T-helper 2 cell treated with Interferon-gamma antibody and Interleukin-4, amounts not matched to agents 100 ng/mL and 5 ng/mL, for 36 hours (primary cell): ENCODE data around the gene ZFP57. TPM values are rescaled to one million over a fixed set of nuclear protein-coding genes. Genes with fewer than 3 reads are reported as not detected.

Experiments
- intact Hi-C: fragments of 100-400 bp; cut with micrococcal nuclease; formaldehyde crosslinking; loops from one replicate; pipeline ENCODE4 v1.15.1; 2023
- total RNA-seq: library from RNA; stranded (reverse); gene quantifications from 2 replicates; pipeline ENCODE4 v1.2.3, GENCODE V29; 2022

The ZFP57 gene
- total RNA-seq, result 2.1 and 2.3 TPM in 2 replicates

DNA sequence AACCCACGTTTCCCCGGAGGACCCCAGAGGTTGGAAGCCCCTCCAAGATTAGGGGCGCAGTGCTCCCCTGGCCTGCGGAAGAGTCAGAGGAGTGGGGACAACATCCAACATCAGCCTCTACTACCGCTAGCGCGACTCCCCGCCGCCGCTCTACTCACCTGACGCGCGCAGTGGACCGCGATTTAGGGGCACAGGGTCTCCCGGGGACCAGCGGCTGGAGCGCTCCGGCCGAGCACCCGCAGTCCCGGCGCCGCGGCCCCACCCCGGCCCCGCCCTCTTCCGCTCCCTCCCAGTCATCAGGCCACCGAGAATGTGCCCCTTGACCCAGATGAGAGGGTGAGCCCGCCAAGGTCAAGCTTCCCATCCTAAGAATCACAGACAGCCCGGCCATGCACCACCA is at the start of gene ZFP57:
Gene ZFP57 (minus strand): TSS at position 249 of the 400 bp plus-strand sequence. CDS start 4,149 bp downstream, outside the sequence.
- intact Hi-C loops, result no loop called here

DNA sequence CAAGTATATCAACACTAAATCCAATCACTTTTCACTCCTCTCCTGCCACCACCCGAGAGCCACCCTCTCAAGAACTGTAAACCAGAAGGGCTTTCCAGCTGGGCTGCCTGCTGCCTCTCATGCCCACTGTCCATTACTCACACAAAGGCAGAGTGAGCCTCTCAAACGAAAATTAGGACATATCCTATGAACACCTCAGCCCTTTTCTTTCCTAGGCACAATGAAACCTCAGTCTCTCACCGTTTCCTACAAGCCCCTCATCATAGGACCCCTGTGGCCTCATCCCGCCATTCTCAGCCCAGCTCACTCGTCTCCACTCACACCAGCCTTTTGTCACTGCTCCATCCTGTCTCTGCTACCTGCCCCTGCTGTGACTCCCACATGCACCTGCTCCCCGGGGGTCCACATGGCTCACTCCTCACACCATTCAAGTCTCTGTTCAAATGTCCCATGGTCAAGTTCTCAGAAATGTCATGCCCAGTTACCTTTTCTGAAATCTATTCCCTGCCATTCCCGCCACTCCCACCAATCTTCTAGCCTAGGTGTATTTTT is 49.7 kb upstream of the ZFP57 start:
- intact Hi-C loops, result no loop called here

DNA sequence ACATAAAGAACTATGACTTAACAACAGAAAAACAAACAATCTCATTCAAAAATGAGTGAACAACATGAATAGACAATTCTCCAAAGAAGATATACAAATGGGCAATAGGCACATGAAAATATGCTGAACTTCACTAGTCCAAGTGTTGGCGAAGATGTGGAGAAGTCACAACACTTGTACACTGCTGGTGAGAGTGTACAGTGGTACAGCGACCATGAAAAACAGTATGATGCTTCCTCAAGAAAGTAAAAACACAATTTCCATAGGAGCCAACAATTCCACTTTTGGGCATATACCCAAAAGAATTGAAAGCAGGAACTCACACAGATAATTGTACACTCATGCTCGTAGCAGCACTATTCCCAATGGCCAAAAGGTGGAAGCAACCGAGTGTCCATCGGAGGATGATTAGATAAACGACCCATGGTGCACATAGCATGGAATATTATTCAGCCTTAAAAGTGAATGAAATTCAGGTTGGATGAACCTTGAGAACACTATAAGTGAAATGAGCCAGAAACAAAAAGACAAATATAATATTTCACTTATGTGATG is 48.9 kb upstream of the ZFP57 start:
- intact Hi-C loops, result no loop called here

DNA sequence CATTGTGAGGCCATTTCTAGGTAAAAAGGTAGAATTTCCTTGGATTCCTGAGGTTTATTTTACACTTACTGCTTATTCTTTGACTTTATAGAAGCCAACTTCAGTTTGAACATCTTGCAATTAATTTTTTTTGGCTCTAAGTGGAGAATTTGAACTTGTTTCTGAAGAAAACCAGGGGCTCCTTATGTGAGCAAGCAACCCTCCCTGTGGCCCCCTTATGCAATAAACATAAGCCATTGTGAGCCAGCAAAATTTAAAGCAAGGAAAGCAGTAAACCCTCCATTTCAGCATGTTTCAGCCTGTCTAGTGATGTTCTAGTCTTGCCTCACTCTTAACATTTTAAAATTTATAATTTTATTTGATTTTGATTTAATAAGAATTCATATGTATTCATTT is 47.9 kb upstream of the ZFP57 start:
- intact Hi-C loops, result no loop called here

DNA sequence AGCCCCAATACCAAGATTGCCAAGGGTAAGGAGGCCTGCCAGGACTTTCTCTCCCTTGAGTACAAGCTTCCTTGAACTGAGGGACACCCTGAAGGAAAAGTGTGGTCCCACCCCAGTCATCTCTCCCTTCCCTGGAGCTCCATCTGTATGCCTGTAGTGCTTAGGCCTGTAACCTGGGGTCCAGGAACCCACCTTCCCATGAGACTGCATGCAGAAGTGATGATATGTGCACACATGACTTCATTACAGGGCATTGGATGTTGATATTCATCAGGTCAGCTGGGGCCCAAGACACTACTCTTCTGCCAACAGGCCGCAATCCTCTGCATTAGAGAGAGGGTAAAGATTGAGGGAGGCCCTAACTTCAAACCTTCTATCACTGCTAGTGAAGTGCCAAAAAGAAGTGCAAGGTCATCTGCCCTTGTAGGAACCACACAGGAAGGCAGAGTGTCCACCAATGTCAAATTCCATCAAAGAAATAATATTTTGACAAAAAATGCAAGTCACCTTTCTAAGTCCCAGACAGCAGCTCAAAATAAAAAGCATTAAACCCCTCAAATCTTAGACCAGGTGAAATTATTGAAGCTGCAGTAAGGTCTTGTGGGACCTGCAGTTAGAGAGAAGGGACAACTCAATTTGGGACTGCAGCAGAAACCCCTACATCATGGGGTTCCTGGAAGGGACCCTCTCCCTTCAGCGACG is 47.4 kb upstream of the ZFP57 start:
- intact Hi-C loops, result no loop called here

DNA sequence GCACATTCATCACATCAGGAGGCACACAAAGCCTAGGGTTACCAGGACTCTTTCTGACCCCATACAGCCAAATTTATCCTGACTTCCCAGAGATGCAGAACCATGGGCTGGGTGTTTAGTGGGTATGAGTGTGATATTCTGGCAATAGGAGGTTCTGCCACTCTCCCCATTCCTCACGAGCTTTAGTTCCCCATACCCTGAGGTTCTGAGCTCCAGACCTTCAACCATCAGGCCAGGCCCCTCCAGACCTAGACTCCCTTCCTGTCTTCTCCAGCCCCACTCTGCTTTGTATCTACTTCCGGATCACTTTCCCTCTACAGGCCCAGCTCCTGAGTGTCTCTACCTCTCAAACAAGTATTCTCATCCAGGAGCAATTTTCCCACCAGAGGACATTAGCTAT is 46.7 kb upstream of the ZFP57 start:
- intact Hi-C loops, result no loop called here

DNA sequence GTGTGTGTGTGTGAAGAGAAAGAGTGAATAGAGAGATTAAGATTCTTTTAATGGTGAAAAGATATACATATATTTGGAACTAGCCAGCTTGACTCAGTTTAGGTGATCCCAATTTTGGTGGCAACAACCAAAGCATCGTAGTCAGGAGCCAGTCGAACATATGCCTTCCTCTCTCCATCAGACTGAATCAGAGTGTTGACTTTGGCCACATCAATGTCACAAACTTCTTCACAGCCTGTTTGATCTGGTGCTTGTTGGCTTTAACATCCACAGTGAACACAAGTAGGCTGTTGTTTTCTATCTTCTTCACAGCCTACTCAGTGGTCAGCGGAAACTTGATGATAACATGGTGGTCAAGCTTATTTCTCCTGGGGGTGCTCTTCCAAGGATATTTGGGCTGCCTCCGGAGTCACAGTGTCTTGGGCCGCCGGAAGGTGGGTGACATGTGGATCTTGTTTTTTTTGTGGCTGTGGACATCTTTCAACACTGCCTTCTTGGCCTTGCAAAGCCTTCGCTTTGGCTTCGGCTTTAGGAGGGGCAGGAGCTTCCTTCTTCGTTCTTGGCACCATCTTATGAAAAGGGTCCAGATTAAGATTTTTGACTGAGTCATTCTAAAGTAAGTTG is 45.7 kb upstream of the ZFP57 start:
- intact Hi-C loops, result no loop called here

DNA sequence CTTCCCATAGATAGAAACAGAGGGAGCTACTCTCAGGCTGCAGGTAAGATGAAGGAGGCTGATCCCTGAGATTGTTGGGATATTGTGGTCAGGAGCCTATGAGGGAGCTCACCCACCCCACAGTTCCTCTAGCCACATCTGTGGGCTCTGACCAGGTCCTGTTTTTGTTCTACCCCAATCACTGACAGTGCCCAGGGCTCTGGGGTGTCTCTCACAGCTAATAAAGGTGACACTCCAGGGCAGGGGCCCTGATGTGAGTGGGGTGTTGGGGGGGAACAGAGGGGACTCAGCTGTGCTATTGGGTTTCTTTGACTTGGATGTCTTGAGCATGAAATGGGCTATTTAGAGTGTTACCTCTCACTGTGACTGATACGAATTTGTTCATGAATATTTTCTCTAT is 45.0 kb upstream of the ZFP57 start:
- intact Hi-C loops, result no loop called here

DNA sequence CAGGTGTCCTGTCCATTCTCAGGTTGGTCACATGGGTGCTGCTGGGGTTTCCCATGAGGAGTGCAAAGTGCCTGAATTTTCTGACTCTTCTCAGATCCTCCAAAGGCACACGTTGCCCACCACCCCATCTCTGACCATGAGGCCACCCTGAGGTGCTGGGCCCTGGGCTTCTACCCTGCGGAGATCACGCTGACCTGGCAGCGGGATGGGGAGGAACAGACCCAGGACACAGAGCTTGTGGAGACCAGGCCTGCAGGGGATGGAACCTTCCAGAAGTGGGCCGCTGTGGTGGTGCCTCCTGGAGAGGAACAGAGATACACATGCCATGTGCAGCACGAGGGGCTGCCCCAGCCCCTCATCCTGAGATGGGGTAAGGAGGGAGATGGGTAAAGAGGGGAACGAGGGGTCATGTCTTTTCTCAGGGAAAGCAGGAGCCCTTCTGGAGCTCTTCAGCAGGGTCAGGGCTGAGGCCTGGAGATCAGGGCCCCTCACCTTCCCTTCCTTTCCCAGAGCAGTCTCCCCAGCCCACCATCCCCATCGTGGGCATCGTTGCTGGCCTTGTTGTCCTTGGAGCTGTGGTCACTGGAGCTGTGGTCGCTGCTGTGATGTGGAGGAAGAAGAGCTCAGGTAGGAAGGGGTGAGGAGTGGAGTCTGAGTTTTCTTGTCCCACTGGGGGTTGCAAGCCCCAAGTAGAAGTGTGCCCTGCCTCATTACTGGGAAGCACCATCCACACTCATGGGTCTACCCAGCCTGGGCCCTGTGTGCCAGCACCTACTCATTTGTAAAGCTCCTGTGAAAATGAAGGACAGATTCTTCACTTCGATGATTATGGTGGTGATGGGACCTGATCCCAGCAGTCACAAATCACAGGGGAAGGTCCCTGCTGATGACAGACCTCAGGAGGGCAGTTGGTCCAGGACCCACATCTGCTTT is 44.3 kb upstream of the ZFP57 start:
- intact Hi-C loops, result loop anchor here (5.0 kb wide), 2 partner anchors 73 to 217 kb away; partner anchors contain the start of gene HLA-A

DNA sequence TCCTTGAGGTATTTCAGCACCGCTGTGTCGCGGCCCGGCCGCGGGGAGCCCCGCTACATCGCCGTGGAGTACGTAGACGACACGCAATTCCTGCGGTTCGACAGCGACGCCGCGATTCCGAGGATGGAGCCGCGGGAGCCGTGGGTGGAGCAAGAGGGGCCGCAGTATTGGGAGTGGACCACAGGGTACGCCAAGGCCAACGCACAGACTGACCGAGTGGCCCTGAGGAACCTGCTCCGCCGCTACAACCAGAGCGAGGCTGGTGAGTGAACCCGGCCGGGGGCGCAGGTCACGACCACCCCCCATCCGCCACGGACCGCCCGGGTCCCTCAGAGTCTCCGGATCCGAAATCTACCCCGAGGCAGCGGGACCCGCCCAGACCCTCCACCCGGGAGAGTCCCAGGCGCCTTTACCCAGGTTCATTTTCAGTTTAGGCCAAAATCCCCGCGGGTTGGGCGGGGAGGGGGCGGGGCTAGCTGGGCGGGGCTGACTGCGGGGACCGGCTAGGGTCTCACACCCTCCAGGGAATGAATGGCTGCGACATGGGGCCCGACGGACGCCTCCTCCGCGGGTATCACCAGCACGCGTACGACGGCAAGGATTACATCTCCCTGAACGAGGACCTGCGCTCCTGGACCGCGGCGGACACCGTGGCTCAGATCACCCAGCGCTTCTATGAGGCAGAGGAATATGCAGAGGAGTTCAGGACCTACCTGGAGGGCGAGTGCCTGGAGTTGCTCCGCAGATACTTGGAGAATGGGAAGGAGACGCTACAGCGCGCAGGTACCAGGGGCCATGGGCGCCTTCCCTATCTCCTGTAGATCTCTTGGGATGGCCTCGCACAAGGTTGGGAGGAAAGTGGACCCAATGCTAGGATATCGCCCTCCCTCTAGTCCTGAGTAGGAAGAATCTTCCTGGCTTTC is 43.0 kb upstream of the ZFP57 start:
- intact Hi-C loops, result loop anchor here (5.0 kb wide), 2 partner anchors 72 to 218 kb away; partner anchors contain the start of gene HLA-A

DNA sequence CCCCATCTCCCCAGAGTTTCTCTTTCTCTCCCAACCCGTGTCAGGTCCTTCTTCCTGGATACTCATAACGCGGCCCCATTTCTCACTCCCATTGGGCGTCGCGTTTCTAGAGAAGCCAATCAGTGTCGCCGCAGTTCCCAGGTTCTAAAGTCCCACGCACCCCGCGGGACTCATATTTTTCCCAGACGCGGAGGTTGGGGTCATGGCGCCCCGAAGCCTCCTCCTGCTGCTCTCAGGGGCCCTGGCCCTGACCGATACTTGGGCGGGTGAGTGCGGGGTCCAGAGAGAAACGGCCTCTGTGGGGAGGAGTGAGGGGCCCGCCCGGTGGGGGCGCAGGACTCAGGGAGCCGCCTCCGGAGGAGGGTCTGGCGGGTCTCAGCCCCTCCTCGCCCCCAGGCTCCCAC is 42.3 kb upstream of the ZFP57 start, which contains the start of gene HLA-F:
Gene HLA-F (plus strand): TSS at position 173 of the 404 bp plus-strand sequence. CDS start 30 bp downstream, at position 203.
- intact Hi-C loops, result loop anchor here (5.0 kb wide), 2 partner anchors 71 to 219 kb away; partner anchors contain the start of gene HLA-A

DNA sequence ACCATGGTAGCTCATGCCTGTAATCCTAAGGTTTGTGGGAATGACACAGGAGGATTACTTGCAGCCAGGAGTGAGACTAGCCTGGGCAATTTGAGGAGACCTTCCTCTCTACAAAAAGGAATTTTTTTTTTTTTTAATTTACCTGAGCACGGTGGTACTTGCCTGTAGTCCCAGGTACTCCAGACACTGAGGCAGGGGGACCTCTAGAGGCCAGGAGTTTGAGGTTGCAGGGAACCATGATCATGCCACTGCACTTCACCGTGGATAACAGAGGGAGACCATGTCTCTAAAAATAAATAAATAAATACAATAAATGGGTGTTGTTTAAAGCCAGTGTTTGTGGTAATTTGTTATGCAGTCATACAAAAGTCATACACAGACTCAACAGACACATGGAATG is 39.9 kb upstream of the ZFP57 start:
- intact Hi-C loops, result loop anchor here (5.0 kb wide), 2 partner anchors 69 to 221 kb away; partner anchors contain the start of gene HLA-A

DNA sequence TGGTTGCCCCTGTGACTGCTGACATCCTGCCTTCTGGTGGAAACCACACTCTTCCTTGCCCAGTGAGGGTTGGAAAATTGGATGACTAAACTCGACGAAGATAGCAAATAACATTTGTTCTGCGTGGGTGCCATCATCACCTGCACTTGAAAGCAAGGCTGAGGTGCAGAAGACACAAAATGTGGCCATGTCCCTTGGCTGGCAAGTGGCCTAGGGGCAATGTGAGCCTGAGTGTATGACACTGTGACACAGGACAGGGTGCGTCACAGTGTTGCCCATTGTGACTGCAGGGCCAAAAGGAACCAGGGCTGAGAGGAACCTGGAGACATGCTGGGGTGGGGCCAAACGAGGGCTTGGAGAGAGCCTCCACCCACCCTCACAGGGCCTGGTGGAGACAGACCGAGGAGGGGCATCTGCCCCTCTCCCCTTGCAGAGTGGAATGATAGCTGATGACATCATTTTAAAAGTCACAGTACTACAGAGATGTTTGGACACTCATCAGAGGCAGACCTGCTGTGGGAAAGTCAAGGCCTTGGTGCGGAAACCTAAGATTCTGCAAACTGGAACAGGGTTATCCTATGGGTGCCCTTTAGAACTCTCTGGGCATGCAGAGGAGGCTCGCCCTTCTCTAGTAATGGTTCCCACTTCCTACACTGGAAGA is 29.5 kb upstream of the ZFP57 start:
- intact Hi-C loops, result no loop called here

DNA sequence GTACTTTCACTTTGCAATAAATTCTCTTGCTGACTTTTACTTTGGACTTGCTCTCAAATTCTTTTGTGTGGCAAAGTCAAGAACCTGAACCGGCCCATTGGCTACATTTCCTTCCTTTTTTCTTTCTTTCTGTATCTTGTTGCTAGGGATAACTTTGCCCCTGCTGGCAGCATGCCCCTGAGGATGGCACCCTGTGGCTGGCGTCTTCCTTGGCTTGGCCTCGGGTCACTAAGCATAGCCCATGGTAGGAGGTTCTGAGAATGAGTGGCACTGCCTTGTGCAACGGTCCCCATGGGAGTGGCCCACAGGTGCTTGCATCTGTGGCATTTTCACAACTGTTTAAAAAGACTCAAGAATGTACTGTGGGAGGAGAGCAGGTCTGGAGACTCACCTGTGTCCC is 28.2 kb upstream of the ZFP57 start:
- intact Hi-C loops, result loop anchor here (1.0 to 10.0 kb wide), 4 partner anchors 44 to 356 kb away; partner anchors contain the start of genes POLR1H and PPP1R11

DNA sequence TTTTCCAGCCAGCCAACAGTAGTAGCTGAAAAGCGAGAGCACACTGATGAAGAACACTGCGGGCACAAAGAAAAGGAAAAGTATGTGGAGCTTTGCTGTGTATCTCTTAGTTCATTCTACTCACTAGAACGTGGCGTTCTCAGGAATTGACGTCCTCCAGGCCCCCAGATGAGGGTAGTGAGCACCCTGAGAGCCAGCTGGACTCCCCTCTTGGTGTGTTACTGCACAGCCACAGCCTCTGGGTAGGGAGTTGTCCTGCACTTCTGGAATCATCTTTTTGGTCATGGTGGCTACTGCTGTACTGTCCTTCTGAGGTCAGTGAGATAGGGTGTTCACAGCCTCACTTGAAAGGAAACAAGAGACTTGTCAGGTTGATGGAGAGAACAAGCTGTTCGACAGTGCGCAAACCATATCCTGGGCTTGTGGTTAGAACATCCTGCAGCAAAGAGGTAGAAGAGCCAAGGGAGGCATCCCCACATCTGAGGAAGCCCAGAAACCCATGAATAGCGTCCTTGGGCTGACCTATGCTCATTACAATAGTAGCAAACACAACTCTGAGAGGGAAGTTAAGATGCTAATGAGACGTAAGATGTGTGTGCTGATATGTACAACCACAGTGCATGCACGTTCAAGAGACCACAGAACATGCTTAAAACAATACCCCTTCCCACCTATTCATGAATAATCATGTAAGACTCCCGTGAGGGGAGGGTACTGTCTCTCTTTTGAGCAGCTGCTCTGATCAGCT is 27.7 kb upstream of the ZFP57 start:
- intact Hi-C loops, result loop anchor here (1.0 to 10.0 kb wide), 5 partner anchors 41 to 356 kb away; partner anchors contain the start of genes POLR1H and PPP1R11

DNA sequence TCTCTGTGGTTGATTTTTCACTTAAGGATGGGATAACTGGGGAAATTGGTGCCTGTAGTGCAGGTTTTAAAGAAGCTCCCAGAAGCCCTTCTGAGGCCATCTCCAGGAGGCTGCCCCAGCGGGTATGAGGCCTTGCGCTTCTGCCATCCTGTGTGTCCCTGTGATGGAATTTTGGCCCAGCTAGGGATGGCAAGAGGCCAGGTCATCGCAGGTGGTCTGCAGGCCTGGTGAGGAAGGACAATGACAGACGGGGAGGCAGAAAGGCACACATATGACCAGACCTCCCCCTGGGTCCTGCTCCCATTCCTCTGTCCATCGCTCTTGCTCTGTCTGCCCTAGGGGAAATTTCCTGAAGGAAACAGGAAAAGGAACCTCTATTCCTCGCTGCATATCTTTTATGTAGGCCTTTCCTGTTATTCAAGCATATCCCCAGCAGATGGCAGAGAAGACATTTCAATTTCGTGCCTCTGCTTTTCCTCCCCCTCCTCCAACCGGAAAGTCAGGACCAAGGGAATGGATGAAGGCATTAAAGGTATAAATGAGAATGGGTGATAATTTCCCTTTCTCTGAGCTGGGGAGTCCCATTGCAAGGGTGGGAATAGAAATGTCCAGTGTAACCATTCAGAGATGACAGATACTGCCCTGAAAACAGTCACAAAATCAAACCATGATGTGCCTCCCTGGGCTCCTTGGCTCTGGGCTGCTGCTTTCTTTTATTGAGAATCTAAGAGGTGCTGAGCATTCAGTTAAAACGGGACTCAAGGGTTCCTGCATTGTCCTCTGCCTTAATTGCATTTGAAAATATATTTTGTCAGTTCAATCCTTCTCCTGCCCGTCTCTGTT is 24.7 kb upstream of the ZFP57 start:
- intact Hi-C loops, result loop anchor here (5.0 to 10.0 kb wide), 2 partner anchors 262 to 359 kb away; partner anchors contain the start of genes POLR1H and PPP1R11

DNA sequence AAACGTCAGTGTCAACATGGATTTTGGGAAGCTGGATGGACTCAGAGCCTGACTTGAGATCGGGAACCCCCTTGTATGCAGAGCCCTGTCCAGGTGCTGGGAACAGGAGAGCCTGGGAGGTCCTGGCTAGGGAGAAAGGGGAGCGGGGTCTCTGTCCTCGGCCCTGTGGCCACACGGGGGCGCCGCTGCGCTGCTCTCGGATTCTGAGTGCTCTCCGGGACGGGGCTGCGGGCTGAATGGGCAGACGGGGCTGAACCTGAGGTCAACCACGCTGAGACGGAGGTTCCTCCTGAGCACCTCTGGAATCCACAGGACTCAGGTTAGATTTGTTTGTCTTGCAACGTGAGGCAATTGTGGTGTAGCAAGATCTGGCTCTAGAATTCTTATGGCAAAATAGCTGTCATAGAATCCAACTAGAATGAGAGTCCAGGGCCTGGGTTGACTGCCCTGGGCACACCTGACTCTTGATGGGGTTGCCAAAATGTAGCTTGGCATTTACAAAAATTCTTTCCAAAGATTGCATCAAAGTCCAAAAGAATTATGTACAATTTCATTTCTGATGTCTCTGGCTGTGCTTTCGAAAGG is 21.7 kb upstream of the ZFP57 start:
- intact Hi-C loops, result loop anchor here (1.0 to 10.0 kb wide), 4 partner anchors 36 to 362 kb away; partner anchors contain the start of genes POLR1H and PPP1R11
